NCI-H748 (cell line): ENCODE data around the gene INPP5D.
A peak's percentile ranks its signal among the peaks of the same experiment; 100 is the strongest.
"Not testable (repeated sequence)": the region's sequence is repeated elsewhere in the genome, so short reads cannot be mapped to it uniquely, and the experiment has no call there.

ENCODE experiments used
- DNase-seq: peaks from one replicate; lab custom pipeline; 2025; ENCODE audit not compliant: unreplicated experiment; lab: John Stamatoyannopoulos, UW

The INPP5D gene

GRCh38 chr2:233140077-233140585, 80.0 kb downstream of the INPP5D start:
- DNase-seq = no peak

- DNase-seq = no peak
Observed at GRCh38 chr2:233140978-233141377, 80.8 kb downstream of the INPP5D start.

GRCh38 chr2:233141901-233142300, 81.8 kb downstream of the INPP5D start:
- no peak for DNase-seq

GRCh38 chr2:233142355-233142897, 82.3 kb downstream of the INPP5D start:
- no peak for DNase-seq

GRCh38 chr2:233143700-233144331, 83.7 kb downstream of the INPP5D start:
- DNase-seq = no peak

GRCh38 chr2:233145726-233146125, 85.6 kb downstream of the INPP5D start:
- no peak for DNase-seq

- DNase-seq = no peak
Observed at GRCh38 chr2:233146194-233146593, 86.1 kb downstream of the INPP5D start.

- no peak for DNase-seq
Observed at GRCh38 chr2:233147136-233147828, 87.1 kb downstream of the INPP5D start.

- DNase-seq = no peak
Observed at GRCh38 chr2:233147829-233148167, 87.7 kb downstream of the INPP5D start.

- DNase-seq = no peak
Observed at GRCh38 chr2:233148354-233148753, 88.2 kb downstream of the INPP5D start.

GRCh38 chr2:233152541-233152940, 92.4 kb downstream of the INPP5D start:
- peak; percentile 24 for DNase-seq

- DNase-seq = no peak
Observed at GRCh38 chr2:233153146-233153798, 93.1 kb downstream of the INPP5D start.

GRCh38 chr2:233156001-233156400, 95.9 kb downstream of the INPP5D start:
- DNase-seq = no peak

GRCh38 chr2:233156461-233156860, 96.3 kb downstream of the INPP5D start:
- not testable (repeated sequence) for DNase-seq

- DNase-seq = no peak
Observed at GRCh38 chr2:233161730-233162129, 101.6 kb downstream of the INPP5D start.

GRCh38 chr2:233162770-233163169, 102.6 kb downstream of the INPP5D start:
- DNase-seq = no peak

- DNase-seq = no peak
Observed at GRCh38 chr2:233163486-233164103, 103.5 kb downstream of the INPP5D start.

- no peak for DNase-seq
Observed at GRCh38 chr2:233164128-233164635, 104.0 kb downstream of the INPP5D start.

GRCh38 chr2:233164967-233165366, 104.8 kb downstream of the INPP5D start:
- no peak for DNase-seq

- no peak for DNase-seq
Observed at GRCh38 chr2:233165543-233165894, 105.4 kb downstream of the INPP5D start.

- DNase-seq = no peak
Observed at GRCh38 chr2:233165895-233166661, 105.9 kb downstream of the INPP5D start.
